Upper lobe of left lung (tissue), 6 donors: ENCODE results near the gene ACTR3C. TPM values are rescaled to one million over a fixed set of nuclear protein-coding genes. Genes with fewer than 3 reads are reported as not detected.
A peak's percentile ranks its signal among the peaks of the same experiment; 100 is the strongest.
"Not testable (repeated sequence)": the region's sequence is repeated elsewhere in the genome, so short reads cannot be mapped to it uniquely, and the experiment has no call there.

Experiments used
- ATAC-seq, 2 donors: fragments of 200-7000 bp; cut with Tn5 transposase; one replicate each; pipeline ENCODE4 v1.9.1; 2022; ENCODE audit warnings: mild to moderate bottlenecking in 2 of 2, moderate library complexity in 2 of 2; ENCODE audit not compliant: low FRiP score in 2 of 2
- DNase-seq, 2 donors: peaks; one replicate each; pipeline ENCODE4 v3.0.0-alpha.2; 2019 to 2020
- H3K27ac ChIP-seq, 4 donors: fragments of 200-600 bp; sonication (generic); one replicate each; pipeline ENCODE4 v1.5.1; 2016 to 2019
- H3K27me3 ChIP-seq, 4 donors: fragments of 200-600 bp; sonication (generic); one replicate each; pipeline ENCODE4 v1.5.1; 2017 to 2019
- H3K36me3 ChIP-seq, 4 donors: fragments of 200-600 bp; sonication (generic); one replicate each; pipeline ENCODE4 v1.5.1; 2016 to 2019
- H3K4me1 ChIP-seq, 4 donors: fragments of 200-600 bp; sonication (generic); one replicate each; pipeline ENCODE4 v1.5.1; 2018 to 2019
- H3K4me3 ChIP-seq, 4 donors: fragments of 200-600 bp; sonication (generic); one replicate each; pipeline ENCODE4 v1.5.1; 2017 to 2019; ENCODE audit warnings: mild to moderate bottlenecking in 2 of 4, moderate library complexity in 1 of 4
- H3K9me3 ChIP-seq, 4 donors: fragments of 200-600 bp; sonication (generic); one replicate each; pipeline ENCODE4 v1.5.1; 2018 to 2019
- WGBS, 2 donors: methylation state at CpG; one replicate each; pipeline ENCODE4 v1.1.5; 2017 to 2018; 5-methylcytosine and 5-hydroxymethylcytosine counted together
- total RNA-seq, 6 donors: library from RNA; depleted of rRNA in 4 of 6; stranded (reverse); fragments of >200 nt in 4 of 6; gene quantifications; one replicate each; pipeline versions ENCODE4 v1.1.0 to v1.2.1, GENCODE V29; 2016 to 2021
- TF ChIP-seq, protein P1 (sequence below), 6 experiments: fragments of 450-650 bp in 4 of 6; fragments of 200-600 bp in 2 of 6; sonication (generic) in 2 of 6; IDR thresholded peaks; one replicate each; pipeline ENCODE4 v1.5.1; 2016 to 2019; ENCODE audit warnings: antibody characterized with exemption in 6 of 6
- donor health status: DM: no; HTN: no; CAD: no; lungs with moderate emphysema.
- donor health status: DM: no; HTN: yes; CAD: no; lungs with severe emphysema.

The ACTR3C gene
- total RNA-seq, 6 donors from 2014 or later: 12.1 to 123 (median 24.1) TPM

DNA sequence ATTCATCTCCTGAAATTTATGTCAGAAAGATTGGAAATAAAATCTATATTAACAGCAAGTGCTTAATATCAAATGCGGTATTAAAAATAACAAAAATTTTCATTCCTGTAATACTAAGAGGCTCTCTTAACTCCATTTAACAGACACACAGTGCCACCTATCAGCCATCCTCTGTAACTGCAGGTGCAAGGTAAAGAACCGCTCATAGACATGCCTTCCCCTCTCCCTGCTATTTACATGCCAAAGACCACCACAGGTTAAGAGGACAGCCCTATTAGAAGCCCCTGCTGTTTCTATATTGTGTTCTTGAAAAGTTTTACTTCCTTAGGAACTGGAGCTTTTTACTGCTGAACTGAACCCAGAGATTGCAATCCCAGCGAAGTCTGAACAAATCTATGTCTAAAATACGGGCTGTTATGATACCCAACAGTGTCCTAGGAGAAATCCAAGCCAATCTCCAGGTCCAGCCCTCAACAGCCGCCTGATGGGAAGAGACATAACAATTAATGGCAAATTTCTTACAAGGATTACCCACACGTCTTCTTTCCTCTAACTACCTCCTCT is 47.1 kb downstream of the ACTR3C start:
- H3K4me1 ChIP-seq, H3K4me3 ChIP-seq, DNase-seq, H3K27me3 ChIP-seq, H3K27ac ChIP-seq, H3K9me3 ChIP-seq, H3K36me3 ChIP-seq: not testable (repeated sequence)
- WGBS, 2 donors: 52 to 55% methylated on average over 6 of the region's 6 CpGs
- TF ChIP-seq, protein P1, sequence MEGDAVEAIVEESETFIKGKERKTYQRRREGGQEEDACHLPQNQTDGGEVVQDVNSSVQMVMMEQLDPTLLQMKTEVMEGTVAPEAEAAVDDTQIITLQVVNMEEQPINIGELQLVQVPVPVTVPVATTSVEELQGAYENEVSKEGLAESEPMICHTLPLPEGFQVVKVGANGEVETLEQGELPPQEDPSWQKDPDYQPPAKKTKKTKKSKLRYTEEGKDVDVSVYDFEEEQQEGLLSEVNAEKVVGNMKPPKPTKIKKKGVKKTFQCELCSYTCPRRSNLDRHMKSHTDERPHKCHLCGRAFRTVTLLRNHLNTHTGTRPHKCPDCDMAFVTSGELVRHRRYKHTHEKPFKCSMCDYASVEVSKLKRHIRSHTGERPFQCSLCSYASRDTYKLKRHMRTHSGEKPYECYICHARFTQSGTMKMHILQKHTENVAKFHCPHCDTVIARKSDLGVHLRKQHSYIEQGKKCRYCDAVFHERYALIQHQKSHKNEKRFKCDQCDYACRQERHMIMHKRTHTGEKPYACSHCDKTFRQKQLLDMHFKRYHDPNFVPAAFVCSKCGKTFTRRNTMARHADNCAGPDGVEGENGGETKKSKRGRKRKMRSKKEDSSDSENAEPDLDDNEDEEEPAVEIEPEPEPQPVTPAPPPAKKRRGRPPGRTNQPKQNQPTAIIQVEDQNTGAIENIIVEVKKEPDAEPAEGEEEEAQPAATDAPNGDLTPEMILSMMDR (IDR thresholded peaks at IDR 0.05): peak; percentile 55 to 76 (median 66)
- peak; percentile 62 to 87 for ATAC-seq

DNA sequence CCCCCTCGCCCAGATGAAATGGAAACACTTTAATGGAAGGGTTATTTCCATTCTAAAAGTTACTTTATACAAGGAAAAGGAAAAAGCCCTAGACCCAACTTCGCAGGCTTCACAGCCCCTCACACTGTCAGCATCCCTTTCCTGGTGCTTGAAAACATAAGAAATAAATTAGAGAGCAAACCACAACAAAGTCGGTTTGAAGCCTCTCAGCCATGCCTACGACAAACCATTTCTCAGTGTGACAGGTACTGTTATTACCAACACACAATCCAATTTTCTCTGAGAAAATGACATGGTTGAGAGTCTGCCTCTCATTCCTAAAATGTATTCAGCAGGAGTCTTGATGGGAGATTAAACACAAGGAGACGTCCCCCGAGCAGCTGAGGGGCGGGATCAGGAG is 51.4 kb downstream of the ACTR3C start:
- not testable (repeated sequence) for H3K4me3 ChIP-seq, H3K36me3 ChIP-seq, H3K27me3 ChIP-seq, DNase-seq, H3K4me1 ChIP-seq, ATAC-seq, H3K9me3 ChIP-seq, H3K27ac ChIP-seq
- WGBS, 2 donors: 74 to 83% methylated on average over 3 to 4 of the region's 7 CpGs

DNA sequence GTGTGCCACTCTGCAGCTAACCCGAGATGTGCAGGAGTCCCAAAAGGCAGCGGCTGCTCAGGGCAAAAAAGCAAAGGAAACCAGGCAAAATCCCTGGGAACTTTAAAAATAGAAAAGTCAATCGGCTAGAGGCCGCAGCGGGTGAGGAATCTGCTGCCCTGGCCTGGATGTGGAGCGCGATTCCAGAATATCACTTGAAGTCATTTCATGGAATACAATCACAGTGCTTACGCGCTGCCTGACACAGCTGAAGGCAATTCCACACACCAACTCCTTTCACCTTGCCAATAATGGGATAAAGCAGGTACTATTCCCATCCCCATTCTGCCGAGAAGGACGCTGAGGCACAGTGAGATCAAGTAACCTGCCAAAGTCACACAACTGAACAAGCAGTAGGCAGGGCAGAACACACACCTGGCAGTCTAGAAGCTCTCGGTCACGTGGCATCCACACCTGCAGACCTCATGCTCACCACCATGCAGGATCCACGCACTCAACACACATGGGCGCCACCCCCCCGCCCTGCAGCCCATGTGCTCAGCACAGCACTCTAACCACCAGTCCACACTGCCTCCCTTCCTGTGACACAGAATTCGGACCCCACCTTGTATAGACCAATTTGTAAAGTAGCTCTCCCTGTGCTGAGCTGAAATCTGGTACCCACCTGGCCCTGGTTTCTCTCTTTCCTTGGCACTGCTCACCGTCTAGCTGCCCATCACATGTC is 53.1 kb downstream of the ACTR3C start:
- not testable (repeated sequence) for H3K27me3 ChIP-seq, H3K27ac ChIP-seq, H3K36me3 ChIP-seq, H3K4me1 ChIP-seq, H3K9me3 ChIP-seq, ATAC-seq, H3K4me3 ChIP-seq
- peak in 1 of 2 donors; percentile 45 for DNase-seq
- WGBS, 2 donors: 60 to 83% methylated on average over 1 to 3 of the region's 18 CpGs

DNA sequence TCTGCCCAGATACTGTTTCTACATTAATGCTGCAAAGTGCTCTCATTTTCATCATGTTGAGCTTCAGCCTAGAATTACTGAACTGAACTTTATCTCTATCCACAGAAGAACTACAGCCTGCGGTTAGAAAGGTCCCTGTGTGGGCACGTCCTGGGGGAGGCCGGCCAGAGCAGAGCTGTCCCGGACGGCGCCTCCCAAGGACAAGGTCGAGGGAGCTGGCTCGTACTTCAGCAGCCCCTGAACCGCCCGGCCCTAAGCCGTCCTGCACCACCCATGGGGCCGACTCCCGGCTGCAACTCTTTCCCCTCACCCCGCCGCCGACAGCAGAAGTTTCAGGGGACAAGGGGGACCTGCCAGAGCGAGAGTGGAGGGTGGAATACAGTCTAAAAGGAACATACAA is 54.5 kb downstream of the ACTR3C start:
- not testable (repeated sequence) for H3K27ac ChIP-seq, DNase-seq, H3K36me3 ChIP-seq, H3K4me1 ChIP-seq, H3K27me3 ChIP-seq, H3K9me3 ChIP-seq, H3K4me3 ChIP-seq
- ATAC-seq: peak; percentile 7 to 32
- no CpG with 5 or more reads among the region's 17 CpGs for WGBS, 2 donors

DNA sequence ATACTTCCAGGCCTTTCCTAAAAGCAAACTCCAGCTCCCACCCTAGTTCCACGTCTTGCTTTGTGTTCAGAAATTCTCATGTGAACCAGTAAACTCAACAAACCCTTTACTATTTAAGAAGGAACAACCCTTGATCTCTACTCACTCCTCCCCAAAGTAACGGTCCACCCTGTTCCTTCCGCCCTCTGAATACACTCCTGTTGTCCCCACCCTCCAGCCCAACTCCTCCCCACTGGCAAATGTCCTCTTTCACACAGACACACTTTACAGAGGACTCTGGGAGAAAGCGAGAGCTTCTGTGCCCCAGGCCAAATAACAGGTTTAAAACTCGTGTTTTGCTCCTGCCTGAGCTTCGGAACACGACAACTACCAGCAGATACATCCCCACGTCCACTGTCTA is 55.1 kb downstream of the ACTR3C start:
- not testable (repeated sequence) for ATAC-seq, DNase-seq, H3K9me3 ChIP-seq, H3K4me3 ChIP-seq, H3K27me3 ChIP-seq, H3K27ac ChIP-seq, H3K4me1 ChIP-seq, H3K36me3 ChIP-seq
- WGBS, 2 donors: 75% methylated on average over 1 of the region's 8 CpGs; no CpG with 5 or more reads in 1 of the 2 donors

DNA sequence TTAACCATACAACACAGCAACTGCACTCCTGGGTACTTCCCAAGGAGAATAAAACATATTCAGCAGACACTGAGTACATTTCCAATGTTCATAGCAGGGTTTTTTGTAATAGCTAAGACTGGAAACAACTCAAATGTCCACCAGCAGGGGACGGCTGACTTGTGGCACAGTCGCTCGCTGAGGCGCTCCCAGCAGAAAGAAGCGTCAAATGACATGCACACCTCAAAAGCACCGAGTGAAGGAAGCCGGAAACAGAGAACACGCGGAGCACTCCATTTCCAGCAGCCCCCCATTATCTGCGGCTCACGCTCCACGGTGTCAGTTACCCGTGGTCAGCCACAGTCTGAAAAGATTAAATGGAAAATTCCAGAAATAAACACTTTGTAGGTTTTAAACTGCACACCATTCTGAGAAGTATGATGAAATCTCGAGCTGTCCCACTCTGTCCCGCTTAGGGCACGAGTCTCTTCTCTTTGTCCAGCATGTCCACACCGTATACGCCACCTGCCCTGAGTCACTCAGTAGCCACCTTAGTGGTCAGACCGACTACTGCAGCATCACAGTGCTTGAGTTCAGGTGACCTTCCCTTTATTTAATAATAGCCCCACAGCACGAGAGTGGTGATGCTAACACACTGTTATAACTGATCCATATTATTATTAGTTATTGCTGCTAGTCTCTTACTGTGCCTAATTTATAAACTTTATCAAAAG is 56.2 kb downstream of the ACTR3C start:
- H3K36me3 ChIP-seq, H3K4me1 ChIP-seq, DNase-seq, H3K27me3 ChIP-seq, H3K4me3 ChIP-seq, ATAC-seq, H3K27ac ChIP-seq, H3K9me3 ChIP-seq: not testable (repeated sequence)
- 75 to 80% methylated on average over 20 of the region's 20 CpGs for WGBS, 2 donors

DNA sequence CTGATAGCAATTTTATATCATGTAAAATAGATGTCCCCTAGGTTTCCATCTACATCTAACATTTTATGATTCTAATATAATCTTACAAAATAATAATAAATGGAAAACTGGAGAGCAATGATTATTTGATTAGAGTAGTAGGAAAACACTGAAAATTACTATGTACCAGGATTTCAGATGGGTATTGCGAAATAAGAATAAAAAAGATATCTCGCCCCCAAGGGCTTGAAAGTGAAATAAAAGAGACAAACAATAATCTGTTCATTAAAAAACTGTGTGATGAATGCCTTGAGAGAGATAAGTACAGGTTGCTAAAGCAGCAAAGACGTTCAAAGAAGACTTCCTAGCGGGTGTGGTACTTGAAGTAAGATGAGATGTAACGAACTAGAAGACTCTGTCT is 60.7 kb downstream of the ACTR3C start:
- not testable (repeated sequence) for DNase-seq, H3K27me3 ChIP-seq, H3K36me3 ChIP-seq, H3K9me3 ChIP-seq, H3K4me1 ChIP-seq, ATAC-seq, H3K27ac ChIP-seq, H3K4me3 ChIP-seq
- 69 to 84% methylated on average over 5 of the region's 5 CpGs for WGBS, 2 donors

DNA sequence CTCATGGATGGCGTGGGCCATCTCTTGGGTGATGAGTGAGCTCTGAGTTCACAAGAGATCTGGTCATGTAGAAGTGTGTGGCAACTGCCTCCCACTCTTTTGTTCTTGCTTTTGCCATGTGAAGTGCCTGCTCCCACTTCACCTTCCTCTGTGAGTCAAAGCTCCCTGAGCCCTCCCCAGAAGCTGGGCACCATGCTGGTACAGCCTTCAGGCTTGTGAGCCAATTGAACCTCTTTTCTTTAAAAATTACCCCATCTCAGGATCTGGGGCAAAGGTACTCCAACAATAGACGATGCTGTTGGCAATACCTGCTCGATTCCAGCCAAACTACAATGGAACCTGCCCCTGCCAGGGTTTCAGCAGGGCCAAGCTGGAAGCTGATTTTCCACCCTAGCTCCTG is 75.6 kb downstream of the ACTR3C start:
- 94 to 97% methylated on average over 2 of the region's 3 CpGs for WGBS, 2 donors
- not testable (repeated sequence) for H3K36me3 ChIP-seq, H3K27ac ChIP-seq, H3K27me3 ChIP-seq, H3K4me3 ChIP-seq, H3K4me1 ChIP-seq, DNase-seq, H3K9me3 ChIP-seq, ATAC-seq

DNA sequence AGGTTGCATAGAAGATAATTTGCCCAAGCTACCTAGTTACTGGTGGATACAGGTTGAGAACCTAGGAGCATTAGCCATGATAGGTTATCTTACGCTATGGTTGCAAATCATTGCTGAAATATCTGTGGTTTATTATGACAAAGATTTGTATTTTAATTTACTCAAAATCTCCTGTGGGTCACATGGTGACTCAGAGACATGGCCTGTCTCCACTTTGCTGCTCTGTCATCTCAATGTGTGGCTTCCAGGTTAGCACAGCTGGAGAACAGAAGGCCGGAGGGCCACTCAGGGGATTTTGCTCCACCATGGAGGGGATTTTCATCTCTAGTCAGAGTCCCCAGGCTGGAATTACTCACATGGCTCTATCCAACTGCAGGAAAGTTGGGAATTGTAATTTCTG is 78.1 kb downstream of the ACTR3C start:
- H3K27me3 ChIP-seq, ATAC-seq, H3K9me3 ChIP-seq, H3K36me3 ChIP-seq, H3K4me3 ChIP-seq, DNase-seq, H3K27ac ChIP-seq, H3K4me1 ChIP-seq: not testable (repeated sequence)
- WGBS, 2 donors: 82 to 94% methylated on average over 1 to 2 of the region's 2 CpGs

DNA sequence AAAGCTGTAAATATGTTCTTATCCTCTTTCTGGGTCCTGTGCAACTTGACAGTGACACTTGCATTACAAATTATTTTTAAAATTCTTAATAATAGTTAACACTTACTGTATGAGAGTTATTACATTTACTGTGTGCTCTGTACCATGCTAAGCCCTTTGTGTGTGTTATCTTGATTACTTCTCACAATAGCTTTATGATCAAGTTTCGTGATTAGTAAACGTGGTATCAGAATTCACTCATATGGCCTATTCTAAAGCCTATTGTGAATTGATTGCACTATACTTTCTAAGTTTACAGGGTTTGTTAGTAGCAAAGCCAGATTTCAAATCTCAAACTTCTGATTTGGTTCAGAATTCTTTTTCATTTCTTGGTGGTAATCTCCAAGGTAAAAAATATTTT is 80.4 kb downstream of the ACTR3C start:
- WGBS, 2 donors: 70% methylated on average over 2 of the region's 2 CpGs
- H3K4me1 ChIP-seq, H3K36me3 ChIP-seq, H3K27ac ChIP-seq, H3K4me3 ChIP-seq, ATAC-seq, DNase-seq, H3K9me3 ChIP-seq, H3K27me3 ChIP-seq: not testable (repeated sequence)

DNA sequence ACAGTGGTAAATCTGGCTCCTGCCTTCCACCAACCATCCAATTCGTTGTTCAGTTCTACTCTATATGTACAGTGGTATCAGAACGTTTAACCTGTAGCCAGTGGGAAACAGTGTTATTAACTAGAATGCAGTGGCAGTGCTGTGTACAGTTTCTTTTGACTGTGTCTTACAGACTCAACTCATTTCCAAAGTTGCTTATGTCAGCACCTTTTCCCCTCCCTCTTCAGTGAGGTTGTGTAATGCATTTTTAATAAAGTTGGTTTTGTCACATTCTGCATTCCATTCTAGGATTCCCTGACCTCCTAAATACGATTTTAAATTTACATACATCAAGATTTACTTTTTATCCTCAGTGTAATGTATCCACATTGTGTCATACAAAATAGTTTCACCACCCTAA is 97.9 kb downstream of the ACTR3C start:
- H3K4me3 ChIP-seq, H3K27ac ChIP-seq, H3K4me1 ChIP-seq, DNase-seq, H3K9me3 ChIP-seq, H3K27me3 ChIP-seq, H3K36me3 ChIP-seq, ATAC-seq: not testable (repeated sequence)
- WGBS, 2 donors: 64 to 70% methylated on average over 3 of the region's 3 CpGs
